Measurements from ENCODE around the gene LGALS9B.
"Not testable (repeated sequence)": the region's sequence is repeated elsewhere in the genome, so short reads cannot be mapped to it uniquely, and the experiment has no call there.

Gene LGALS9B

DNA sequence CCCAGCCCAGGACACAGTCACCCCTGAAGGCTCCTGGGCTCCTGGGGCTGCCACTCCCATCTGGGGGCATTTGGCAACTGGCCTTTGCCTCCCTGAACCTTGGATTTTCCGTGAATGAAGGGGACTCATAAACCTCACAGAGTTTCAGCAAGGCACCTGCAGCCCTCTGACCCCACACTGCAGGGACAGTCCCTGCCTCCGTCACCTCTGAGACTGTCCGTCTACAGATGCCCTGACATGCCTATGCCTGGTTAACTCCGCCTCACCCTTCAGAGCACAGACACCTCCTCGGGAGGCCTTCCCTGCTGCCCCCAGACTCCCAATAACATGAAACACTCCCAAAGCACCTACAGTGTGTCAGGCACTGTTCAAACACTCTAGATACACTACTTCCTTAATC lies 786 bp downstream of the LGALS9B start:
- DNase-seq: not testable (repeated sequence)

DNA sequence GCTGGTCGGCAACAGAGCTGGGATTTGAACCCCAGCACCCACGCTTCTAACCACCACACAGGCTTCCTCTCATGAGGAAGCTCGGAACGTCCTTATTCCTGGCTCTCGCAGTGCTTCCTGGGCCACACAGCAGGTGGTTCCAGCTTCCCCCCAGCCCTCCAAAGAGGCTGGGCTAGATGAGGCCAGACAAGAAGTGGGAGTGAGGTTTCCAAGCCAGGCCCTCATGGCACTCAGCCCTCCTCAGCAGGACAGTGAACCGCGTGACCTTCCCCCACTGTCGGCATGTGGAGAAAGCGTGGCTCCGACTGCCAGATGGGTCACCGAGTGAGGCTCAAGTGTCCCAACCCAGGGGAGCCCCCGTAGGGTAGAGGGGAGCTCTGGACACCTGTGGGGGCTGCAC lies 1.8 kb downstream of the LGALS9B start:
- DNase-seq: not testable (repeated sequence)

DNA sequence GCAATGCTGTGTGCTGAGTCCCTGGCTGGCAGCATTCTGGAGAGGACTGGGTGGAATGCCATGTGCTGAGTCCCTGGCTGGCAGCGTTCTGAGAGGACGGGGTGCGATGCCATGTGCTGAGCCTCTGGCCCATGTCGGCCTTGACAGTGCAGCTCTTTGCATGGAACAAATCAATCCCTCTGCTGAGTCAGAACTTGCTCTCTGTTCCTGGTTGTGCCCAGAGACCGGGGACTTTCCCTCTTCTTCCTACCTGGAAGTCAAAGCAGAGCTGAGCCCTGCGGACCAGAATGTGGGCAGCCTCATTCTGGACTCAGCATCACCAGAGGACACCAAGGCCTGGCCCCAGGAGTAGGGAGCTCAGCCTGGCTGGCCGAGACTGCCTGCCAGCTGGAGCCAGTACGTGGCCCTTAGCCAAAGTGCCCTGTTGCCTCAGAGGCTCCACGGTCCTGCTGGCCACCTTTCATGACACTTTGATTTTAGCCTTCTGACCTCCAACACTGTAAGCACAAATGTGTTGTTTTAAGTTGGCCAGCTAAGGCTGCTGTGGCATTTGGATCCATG lies 2.4 kb downstream of the LGALS9B start:
- DNase-seq: not testable (repeated sequence)

DNA sequence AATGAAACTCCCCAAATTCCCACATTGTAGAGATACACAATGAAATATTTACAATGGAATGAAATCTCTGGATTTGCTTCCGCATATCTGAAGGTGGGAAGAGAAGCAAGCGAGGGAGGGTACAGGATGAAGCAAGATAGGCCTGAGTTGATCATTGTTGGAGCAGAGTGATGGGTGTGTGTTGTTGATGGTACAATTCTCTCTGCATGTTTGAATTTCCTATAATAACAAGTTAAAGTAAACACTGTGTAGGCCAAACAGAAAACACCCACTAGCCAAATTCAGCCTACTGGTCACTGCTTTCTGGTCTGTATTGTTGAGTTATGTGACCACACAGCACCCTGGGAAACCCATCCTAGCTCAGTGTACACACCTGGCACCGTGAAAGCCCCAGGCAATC lies 5.2 kb downstream of the LGALS9B start:
- not testable (repeated sequence) for DNase-seq

DNA sequence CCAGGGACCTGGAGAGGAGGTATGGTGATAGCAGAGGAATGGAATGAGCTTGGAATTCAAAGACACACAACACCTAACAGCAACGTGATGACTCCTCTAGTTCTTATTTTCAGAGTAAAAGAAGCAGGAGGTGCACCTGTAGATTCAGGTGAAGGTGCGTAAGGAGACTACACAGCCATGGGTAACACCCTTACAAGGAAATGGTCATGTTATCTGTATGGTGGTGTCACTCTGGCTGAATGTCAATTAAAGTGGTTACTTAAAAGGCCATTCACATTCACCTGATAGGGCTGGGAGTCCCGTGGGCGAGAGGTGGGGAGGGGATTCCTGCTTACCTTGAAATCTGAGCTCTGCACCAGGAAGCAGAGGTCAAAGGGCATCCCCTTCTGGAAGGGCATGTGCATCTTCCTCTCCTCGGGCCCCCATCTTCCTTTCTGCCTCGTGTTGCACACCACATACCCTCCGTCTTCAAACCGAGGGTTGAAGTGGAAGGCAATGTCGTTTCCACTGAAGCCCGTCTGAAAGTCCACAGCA lies 9.4 kb downstream of the LGALS9B start:
- not testable (repeated sequence) for DNase-seq

DNA sequence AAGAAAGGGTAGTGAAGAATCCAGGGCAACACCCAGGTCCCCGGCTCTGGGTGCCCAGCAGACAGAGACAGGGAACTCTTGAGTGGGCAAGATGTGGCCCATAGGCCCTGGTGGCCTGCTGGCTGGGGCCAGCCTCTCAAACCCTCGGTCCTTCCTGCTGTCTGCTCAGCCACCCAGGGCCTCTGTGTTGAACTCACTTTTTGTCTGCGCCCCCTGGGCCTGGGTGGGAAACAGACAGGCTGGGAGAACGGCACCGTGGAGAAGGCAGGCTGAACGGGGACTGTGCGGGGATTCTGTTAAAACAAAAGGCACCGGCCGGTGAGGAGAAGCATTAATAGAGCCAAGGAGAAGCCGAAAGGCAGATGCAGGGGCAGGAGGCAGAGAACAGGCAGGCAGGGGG lies 12.2 kb downstream of the LGALS9B start:
- DNase-seq: not testable (repeated sequence)

DNA sequence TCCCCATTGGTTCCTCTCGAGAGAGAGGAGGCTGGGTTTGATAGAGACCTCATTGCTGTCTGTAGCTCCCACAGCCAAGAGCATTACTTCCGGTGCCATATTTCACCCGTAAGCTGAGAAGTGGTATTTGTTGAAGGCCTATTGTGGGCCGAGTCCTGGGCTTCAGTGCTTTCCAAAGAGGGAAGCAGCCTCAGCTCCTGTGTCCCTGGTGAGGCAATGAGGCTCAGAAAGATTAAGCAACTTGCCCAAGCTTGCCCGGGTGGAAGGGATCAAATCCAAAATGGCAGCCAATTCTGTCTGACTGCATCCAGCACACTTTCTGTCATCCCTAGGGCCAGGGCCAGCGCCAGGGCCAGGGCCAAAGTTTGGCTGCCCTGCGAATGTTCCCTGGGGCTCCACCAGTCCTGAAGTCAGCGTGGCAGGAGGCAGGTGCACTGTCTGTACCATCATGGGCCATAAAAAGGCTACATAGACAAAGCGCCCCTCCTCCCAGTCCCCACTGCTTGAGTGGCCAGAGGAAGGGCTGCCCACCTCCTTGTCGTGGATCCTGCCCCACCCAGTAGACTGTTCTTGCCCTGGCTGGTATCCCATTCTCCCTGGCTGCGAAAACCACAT lies 13.4 kb downstream of the LGALS9B start:
- not testable (repeated sequence) for DNase-seq

DNA sequence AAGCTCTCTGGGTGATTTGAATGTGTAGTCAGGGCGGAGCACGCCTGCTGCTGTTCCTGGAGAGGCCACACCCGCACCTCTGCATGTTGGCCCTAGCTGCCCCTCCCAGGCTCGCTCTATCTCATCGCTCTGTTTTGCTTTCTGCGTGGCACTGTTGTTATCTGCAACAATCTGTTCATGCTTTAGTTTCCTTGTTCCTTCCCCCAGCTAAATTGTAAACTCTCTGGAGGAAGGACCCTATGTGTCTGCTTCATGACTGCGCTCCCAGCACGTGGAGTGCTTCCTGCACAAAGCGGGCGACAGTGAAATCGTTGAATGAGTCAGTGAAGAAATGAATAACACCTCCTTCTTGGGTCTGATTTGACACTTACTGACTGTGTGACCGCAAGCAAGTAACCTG lies 16.5 kb downstream of the LGALS9B start:
- not testable (repeated sequence) for DNase-seq

DNA sequence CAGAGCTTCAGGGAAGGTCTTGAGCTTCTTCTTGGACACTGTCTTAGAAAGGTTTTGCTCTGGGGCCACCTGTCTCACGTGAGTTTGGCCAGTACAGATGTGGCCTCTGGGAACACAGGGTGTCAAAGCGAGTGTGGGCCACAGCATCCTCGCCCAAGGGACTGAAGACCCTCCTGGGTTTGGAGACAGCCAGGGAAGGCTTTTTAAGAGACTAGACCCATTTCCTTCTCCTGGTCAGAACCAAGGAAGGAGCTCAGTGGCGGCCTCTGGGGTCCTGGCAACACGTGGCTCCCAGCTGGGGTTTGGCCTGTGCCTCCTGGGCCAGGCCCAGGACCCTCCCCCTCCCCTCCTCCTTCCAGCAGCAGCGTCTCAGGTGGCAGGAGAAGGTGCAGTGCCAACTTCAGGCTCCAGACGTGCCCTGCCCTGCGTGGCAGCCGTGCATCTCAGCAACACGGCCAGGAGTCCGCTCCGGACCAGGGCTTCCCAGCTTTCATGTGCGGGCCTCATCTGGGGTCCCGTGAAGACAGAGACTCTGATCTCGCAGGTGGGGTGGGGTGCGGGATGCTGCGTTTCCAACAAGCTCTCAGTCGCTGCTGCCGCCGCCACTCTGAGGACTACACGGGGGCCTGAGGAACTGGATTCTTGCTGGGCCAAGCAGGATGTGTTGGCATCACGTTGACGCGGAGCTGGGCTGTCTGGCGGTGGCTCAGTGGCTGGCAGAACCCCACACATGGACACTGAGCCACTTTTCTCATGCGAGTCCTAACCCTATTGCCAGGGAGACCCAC lies 19.6 kb downstream of the LGALS9B start:
- not testable (repeated sequence) for DNase-seq

DNA sequence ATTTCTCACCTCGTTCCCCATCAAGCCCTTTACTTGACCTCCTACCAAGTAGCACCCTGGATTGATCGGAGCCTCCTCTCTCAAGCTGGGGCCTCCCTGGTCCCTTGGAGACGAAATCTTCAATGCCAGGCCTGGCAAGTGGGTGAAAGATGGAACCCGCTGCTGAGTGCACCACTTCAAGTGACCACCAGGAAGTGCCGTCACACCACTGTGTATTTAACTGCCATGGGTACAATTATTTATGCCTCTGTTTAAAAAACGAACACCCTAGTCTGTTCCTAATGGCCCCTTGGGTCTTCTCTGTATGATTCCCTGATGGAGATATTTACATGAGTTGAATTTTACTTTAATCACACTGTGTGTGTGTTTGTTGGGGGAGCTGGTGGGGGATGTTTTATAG lies 20.4 kb downstream of the LGALS9B start:
- DNase-seq: not testable (repeated sequence)

DNA sequence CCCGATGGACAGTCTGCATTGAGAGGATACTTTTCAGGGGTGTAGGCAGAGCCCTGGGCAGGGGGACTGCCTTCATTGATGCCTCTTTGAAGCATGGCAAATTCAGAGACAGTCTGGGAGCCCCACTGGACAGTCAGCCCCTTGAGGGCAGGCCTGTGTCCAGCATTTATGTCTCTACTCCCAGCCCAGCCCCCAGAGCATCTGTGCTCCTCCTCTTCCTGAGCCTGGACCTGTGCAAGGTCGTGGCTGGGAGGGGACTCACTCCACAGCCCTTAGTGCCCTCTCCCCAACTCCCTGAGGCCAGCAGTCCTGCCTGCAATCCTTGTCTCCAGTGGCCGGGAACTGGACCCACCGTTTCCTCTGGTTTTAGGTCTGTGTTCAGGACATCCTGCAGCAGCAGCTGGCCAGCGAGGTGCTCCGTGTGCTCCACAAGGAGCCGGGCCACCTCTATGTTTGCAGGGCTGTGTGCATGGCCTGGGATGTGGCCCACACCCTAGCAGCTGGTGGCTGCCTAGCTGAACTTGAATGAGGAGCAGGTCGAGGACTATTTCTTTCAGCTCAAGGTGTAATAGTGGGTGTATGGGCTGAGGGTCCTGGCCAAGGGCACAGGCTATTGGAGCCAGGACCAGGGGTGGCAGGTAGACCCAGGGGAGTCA lies 22.6 kb downstream of the LGALS9B start:
- not testable (repeated sequence) for DNase-seq

DNA sequence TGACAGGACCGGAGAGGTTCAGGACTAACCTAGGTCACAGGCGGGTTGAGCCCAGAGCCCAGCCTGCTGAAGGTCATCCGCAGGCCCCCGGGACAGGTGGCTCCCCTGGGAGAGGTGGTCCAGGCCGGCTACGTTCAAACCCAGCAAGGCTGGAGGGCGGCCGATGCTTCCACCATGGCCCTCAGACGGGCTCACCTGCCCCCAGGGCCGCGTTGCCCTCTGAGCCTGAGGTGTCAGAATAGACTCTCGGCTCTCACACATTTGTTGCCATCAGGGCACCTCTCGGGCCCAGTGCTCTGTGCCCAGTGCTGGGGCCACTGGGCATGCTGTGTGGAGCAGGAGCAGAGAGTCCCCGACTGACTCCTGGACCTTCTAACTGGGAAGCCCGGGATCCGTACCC lies 23.2 kb downstream of the LGALS9B start:
- DNase-seq: not testable (repeated sequence)

DNA sequence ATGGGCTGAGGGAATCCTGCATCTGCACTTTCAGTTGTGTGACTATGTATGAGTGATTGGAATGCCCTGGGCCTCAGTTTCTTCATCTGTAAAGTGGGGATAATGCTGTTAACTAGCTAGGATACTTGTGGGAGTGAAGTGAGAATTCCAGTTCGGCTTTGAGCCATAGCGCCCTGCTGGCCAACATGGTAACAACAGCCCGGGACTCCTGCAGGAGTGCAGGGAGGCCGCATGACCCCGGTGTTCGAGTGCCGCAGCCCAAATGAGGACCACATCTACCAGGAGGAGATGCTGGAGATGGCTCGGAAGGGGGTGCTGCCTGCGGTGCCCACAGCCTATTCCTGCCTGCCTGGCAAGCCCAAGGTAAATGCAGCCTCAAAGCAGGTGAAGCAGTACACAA lies 23.7 kb downstream of the LGALS9B start:
- not testable (repeated sequence) for DNase-seq

DNA sequence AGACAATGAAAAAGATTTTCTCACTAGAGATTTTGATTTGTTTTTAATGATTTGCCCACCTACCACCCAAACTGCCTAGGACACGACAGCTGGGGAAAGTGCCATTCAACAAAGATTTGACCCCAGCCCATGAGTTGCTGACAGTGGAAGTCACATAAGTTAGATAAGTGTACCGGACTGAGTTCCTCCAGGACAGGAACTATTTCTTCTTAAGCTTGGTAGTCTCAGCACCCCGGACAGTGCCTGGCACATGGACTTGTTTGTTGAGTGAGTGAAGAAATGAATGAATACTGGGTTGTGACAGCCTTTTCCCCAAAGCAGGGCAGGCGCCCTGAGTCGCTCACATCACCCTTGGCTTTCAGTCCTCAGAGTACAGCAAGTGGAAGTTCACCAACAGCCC lies 26.7 kb downstream of the LGALS9B start:
- not testable (repeated sequence) for DNase-seq

DNA sequence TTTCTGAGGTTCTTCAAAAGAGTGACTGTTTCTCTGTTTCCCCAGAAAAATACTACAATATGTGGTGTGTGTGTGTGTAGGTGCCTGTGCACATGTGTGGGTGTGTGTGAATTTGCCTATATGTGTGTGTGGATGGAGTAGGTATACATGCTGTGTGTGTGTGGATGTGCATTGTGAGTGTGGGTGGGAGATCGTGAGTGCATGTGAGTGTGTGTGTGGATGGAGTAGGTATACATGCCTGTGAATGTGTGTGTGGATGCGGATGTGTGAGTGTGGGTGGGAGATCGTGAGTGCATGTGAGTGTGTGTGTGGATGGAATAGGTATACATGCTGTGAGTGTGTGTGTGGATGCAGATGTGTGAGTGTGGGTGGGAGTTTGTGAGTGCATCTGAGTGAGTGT lies 32.2 kb downstream of the LGALS9B start:
- not testable (repeated sequence) for DNase-seq

DNA sequence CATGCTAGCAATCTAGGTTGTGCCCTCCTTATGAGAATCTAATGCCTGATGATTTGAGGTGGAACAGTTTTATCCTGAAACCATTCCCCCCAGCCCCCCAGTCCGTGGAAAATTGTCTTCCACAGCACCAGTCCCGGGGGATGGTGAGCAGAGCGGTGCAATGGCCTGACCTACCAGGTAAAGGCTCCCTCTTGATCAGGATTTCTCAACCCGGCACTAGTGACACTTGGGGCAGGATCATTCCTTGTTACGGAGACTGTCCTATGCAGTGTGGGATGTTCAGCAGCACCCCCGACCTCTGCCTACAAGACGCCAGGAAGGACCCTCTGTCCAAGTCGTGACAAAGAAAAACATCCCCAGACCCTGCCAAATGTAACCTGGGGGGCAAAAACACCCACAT lies 34.0 kb downstream of the LGALS9B start:
- DNase-seq: not testable (repeated sequence)

DNA sequence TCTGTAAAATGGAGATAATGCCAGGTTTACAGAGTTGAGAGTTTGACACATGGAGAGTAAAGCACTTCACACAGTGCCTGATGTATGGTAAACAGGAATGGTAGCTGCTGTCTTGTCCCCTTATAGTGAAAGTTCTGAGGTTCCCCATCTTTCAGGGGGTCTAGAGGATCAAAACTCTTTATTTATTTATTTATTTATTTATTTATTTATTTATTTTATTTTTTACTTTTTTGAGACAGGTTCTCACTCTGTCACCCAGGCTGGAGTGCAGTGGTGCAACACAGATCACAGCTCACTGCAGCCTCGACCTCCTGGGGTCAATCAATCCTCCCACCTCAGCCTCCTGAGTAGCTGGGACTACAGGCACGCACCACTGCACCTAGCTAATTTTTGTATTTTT lies 40.1 kb downstream of the LGALS9B start:
- DNase-seq: not testable (repeated sequence)

DNA sequence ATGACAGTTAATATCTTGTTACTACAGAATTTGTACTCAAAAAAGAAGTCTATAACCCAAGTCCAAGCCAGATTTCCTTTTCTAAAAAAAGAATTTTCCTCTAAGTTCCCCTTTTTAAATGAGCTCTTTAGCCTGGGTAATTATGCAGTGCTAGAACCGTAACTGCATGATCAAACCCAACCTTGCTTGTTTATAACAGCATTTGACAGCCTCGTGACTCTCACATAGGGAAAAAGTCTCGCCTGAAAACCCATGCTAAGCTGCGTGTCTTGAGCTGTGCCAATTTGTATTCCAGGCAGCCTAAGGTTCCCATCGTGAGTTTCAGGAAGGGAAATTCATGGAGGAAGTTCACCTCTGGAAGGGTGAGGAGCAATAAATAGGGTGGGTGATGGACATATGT lies 44.5 kb downstream of the LGALS9B start:
- DNase-seq: not testable (repeated sequence)

DNA sequence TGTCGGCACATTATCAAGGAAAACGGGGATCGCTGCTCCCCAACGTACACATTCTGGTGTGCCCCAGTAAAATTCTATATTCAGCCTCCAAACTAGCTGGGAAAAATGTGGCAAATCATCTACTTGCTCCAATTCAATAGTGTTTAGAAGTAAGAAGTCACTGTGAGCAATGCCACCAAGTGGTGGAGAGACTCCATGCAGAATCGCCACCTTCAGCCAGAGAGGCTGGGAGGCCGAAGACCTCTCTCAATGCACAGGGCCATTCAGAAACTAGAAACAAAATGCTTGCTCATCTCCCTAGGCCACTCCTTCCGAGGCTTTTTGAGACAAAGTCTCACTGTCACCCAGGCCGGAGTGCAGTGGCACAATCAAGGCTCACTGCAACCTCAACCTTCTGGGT lies 48.5 kb downstream of the LGALS9B start:
- not testable (repeated sequence) for DNase-seq

DNA sequence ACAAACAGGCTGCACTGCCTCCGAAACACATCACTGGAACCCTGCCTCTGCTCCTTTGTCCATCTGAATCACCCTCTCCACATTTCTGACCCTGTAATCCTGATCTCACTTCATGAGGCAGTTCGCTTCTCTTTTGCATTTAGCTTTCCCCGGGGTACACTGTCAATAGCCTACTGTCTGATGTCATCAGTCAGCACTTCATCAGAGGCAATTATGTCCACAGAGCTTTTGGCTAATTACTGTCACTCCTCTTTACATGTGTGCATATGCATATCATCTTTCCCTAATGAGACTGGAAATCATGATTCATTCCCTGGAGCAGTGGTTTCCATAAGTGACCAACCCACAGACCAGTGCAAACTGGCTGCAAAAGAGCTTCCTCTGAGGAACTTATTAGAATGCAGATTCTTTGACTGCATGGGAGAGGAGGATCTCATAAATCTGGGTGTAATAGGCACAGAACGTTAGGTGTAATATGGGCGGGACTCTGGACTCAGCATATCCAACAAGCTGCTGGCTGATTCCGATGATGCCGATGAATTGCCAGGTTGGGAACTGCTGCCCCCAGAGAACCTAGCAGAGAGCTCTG lies 49.8 kb downstream of the LGALS9B start:
- not testable (repeated sequence) for DNase-seq

DNA sequence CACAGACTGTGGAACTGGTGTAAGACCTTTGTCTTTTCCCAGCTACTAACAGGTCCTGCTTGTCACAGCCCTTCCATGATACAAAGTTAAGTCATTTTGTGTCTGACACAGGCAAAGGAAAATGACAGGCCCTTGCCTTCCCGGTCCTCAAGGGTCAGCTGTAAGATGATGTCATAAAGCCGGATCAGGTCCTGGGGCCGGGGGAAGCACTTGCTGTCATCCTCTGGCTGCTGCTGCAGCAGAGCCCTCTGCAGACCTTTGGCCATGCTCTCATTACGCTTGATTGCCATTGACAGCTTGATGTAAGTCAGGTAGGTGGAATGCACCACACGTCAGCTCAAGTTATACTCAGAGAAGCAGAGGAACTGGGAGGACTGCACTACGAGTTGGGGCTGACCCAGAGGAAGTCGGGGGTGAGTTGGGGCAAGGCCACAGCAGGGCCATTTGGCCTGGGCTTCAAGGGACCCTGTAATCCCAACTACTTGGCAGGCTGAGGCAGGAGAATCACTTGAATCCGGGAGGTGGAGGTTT lies 50.9 kb downstream of the LGALS9B start:
- not testable (repeated sequence) for DNase-seq

DNA sequence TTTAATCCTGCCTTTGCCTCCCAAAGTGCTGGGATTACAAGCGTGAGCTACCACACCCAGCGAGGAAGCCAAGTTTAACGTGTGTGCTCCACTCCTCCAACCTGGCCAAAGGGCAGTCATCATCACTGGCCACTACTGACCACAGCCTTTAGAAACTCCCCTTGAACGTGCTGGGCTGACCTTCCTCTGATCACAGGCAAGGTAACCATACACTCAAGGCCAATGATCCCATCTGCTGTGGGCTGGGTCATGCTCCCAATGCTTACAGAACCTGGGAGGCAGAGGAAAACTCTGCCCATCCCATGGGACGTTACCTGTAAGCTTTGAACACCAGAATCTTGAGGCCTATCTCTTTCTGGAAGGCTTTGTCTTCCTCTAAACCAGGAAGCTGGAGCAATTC lies 51.9 kb downstream of the LGALS9B start:
- DNase-seq: not testable (repeated sequence)

All from NCI-H1092 treated with DMSO at 0.1 percent for 48 hours (cell line).